Neural cell (in vitro differentiated cells): Measurements from ENCODE around the gene SLC6A11.

Source experiments
- CTCF ChIP-seq: fragments of 450-650 bp; IDR thresholded peaks from 2 replicates; pipeline ENCODE4 v1.5.1; 2014; ENCODE audit warnings: antibody characterized with exemption, mild to moderate bottlenecking, moderate library complexity; ENCODE audit not compliant: poor library complexity, severe bottlenecking
- EZH2 ChIP-seq: fragments of 200-600, 300-800 bp; shearing (Covaris generic), sonication (generic); IDR thresholded peaks from 2 replicates; pipeline ENCODE4 v1.6.1; 2014; ENCODE audit warnings: antibody characterized with exemption, low read length, borderline replicate concordance, mild to moderate bottlenecking; ENCODE audit not compliant: insufficient read depth, poor library complexity, severe bottlenecking

- TF ChIP-seq EZH2 (no peak), CTCF (no peak)
Measured at GRCh38 chr3:10949197-10949596, 133.2 kb downstream of the SLC6A11 start.
